ENCODE results near the gene IL1F10. TPM values are rescaled to one million over a fixed set of nuclear protein-coding genes. Genes with fewer than 3 reads are reported as not detected.

The IL1F10 gene
- total and polyA plus RNA-seq, 2 experiments from 2014 or later: not detected

DNA sequence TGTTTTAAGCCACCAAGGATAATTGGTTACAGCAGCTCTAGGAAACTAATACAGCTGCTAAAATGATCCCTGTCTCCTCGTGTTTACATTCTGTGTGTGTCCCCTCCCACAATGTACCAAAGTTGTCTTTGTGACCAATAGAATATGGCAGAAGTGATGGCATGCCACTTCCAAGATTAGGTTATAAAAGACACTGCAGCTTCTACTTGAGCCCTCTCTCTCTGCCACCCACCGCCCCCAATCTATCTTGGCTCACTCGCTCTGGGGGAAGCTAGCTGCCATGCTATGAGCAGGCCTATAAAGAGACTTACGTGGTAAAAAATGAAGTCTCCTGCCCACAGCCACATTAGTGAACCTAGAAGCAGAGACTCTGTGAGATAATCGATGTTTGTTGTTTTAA lies 3.5 kb upstream of the IL1F10 start:
- Histone ChIP-seq H3K36me3 (no peaks in the 10 kb centered on the region), H3K27me3 (no peaks in the 10 kb centered on the region), H3K9me3 (ENCODE audit: low read depth) (no peaks in the 10 kb centered on the region), H3K4me3 (no peak overlapping the region), H3K4me1 (ENCODE audit: low read depth) (no peaks in the 10 kb centered on the region), H3K27ac (no peak overlapping the region)
- TF ChIP-seq, protein P1, sequence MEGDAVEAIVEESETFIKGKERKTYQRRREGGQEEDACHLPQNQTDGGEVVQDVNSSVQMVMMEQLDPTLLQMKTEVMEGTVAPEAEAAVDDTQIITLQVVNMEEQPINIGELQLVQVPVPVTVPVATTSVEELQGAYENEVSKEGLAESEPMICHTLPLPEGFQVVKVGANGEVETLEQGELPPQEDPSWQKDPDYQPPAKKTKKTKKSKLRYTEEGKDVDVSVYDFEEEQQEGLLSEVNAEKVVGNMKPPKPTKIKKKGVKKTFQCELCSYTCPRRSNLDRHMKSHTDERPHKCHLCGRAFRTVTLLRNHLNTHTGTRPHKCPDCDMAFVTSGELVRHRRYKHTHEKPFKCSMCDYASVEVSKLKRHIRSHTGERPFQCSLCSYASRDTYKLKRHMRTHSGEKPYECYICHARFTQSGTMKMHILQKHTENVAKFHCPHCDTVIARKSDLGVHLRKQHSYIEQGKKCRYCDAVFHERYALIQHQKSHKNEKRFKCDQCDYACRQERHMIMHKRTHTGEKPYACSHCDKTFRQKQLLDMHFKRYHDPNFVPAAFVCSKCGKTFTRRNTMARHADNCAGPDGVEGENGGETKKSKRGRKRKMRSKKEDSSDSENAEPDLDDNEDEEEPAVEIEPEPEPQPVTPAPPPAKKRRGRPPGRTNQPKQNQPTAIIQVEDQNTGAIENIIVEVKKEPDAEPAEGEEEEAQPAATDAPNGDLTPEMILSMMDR (IDR thresholded peaks at IDR 0.05; ENCODE audit: low read depth, low read length): no peak
- no peak for DNase-seq (ENCODE audit: low read depth in 1 of 2, low spot score in 1 of 2)

DNA sequence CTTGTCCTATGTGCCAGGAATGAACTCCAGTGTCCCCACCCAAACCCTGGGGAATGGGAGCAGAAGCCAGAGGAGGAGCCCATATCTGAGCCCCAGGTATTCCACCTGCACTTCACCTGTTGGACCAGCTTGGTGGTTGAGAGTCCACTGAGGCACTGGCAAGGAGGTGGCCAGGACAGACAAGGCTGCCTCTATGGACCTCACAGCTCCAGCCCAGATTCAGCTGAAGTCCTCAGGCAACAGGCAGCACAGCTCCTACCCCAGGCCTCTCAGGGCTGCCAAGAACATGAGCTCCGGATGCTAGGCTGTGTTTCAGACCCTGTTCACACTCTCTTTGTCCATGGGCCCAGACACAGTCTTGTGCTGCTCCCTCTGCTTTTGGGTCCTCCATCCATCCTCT lies 2.9 kb upstream of the IL1F10 start:
- Histone ChIP-seq H3K4me1 (ENCODE audit: low read depth) (no peaks in the 10 kb centered on the region), H3K9me3 (ENCODE audit: low read depth) (no peaks in the 10 kb centered on the region), H3K4me3 (no peak overlapping the region), H3K36me3 (no peaks in the 10 kb centered on the region), H3K27me3 (no peaks in the 10 kb centered on the region), H3K27ac (no peak overlapping the region)
- DNase-seq (ENCODE audit: low read depth in 1 of 2, low spot score in 1 of 2): no peak
- TF ChIP-seq, protein P1 (IDR thresholded peaks at IDR 0.05; ENCODE audit: low read depth, low read length): no peak

DNA sequence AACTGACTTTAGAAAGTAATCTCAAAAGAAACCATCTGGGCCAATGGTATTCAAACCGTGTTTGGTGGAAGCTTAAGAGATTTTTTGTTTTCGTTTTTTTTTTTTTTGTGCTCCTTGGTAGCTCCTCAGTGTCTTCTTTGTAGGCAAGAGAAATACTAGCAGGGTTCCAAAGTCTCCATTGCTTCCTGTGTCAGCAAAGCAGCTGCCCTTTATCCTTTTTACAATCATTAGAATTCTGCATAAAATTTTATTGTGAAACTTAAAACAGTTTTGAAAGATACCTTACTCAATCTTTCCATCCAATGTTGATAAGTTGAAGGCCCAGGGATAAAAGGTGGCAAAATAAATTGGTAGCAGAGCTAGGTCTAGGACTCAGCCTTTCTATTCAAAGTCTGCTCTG lies 479 bp downstream of the IL1F10 start:
- H3K4me1 ChIP-seq (ENCODE audit: low read depth): no peaks in the 10 kb centered on the region

DNA sequence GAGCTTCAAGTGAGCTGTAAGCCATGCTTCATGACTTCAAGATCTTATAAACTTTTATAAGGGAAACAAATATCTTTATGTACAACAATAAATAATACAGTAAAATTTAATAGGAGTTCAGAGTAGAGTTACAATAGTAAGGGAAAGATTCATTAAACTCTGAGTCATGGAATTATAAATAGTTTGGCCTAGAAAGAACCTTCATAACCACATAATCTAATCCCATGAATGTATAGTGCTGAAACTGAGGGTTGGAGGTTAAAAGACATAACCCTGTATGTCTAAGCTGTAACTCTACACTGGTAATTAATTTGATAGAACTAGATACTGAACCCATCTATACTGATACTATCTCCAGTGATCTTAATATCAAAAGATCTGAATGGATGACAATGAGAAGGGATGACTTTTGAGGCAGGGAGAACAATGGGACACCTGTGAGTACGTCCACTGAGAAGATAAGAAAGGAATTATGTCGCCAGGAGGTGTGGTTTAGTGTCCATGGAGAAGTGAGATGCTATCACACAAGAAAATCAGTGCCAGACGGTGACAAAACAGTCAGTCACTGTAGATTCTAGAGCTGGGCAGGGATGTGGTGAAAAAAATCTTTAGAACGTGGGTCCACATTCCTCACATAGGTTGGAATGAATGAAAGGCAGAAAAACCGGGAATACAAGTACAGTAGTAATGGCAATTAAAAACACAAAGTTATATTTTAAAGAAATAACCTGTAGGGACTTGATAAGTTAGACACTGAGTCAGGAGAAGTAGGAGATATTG lies 1.1 kb downstream of the IL1F10 start:
- no peak overlapping the region for H3K4me3 ChIP-seq
- no peak overlapping the region for H3K27ac ChIP-seq
- no peak for DNase-seq (ENCODE audit: low read depth in 1 of 2, low spot score in 1 of 2)
- H3K36me3 ChIP-seq: no peaks in the 10 kb centered on the region
- TF ChIP-seq, protein P1 (IDR thresholded peaks at IDR 0.05; ENCODE audit: low read depth, low read length): no peak
- no peaks in the 10 kb centered on the region for H3K4me1 ChIP-seq (ENCODE audit: low read depth)
- H3K9me3 ChIP-seq (ENCODE audit: low read depth): no peaks in the 10 kb centered on the region
- H3K27me3 ChIP-seq: no peaks in the 10 kb centered on the region

More for the DNA sequence above, 479 bp downstream of the IL1F10 start:
- no peaks in the 10 kb centered on the region for H3K27me3 ChIP-seq
- H3K36me3 ChIP-seq: no peaks in the 10 kb centered on the region
- H3K9me3 ChIP-seq (ENCODE audit: low read depth): no peaks in the 10 kb centered on the region
- DNase-seq (ENCODE audit: low read depth in 1 of 2, low spot score in 1 of 2): no peak
- TF ChIP-seq, protein P1 (IDR thresholded peaks at IDR 0.05; ENCODE audit: low read depth, low read length): no peak
- H3K4me3 ChIP-seq: no peak overlapping the region
- H3K27ac ChIP-seq: no peak overlapping the region

DNA sequence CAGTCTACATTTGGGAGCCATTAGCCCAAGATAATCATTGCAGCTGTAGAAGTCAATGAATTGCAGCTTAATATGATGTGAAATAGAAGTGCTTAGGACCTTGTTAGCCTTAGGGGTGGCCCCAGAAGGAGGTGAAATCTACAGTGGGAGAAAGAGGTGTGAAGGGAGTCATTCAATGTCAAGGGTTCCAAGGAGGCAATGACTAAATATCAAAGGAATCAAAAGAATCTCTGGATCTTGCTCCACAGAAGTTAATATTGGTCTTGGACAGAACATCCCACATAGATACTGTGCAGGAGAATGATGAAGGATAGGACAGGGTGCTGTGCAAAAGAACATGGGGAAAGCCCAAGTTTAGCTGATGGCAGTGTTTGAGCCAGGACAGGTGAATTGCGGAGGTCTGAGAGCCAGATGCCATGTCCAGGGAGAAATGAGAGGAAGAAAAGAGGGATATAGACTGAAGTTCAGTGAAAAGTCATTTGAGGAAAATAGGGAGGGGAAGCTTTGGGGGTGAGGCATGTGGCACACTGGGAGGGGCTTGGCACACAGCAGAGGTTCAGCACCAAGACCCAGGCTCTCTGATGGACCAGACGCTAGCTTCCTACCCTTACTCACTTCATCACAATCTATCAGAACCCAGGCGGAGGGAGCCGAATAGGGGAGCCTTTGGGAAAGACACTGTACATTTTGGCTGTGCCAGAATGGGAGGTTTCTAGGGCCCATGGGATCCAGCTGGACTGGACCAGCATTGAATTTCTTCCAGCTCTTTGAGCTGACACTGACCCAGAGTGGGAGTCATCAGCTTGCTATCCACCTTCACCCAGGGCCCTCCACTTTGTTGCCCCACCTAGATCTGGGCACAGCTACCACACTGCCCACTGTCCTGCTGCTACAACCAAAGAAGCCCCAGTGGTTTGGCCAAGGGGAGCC lies 2.2 kb downstream of the IL1F10 start:
- TF ChIP-seq, protein P1 (IDR thresholded peaks at IDR 0.05; ENCODE audit: low read depth, low read length): no peak
- H3K27ac ChIP-seq: no peak overlapping the region
- H3K36me3 ChIP-seq: no peaks in the 10 kb centered on the region

More for the DNA sequence above, 2.2 kb downstream of the IL1F10 start:
- Histone ChIP-seq H3K4me3 (no peak overlapping the region), H3K4me1 (ENCODE audit: low read depth) (no peaks in the 10 kb centered on the region), H3K9me3 (ENCODE audit: low read depth) (no peaks in the 10 kb centered on the region), H3K27me3 (no peaks in the 10 kb centered on the region)
- DNase-seq (ENCODE audit: low read depth in 1 of 2, low spot score in 1 of 2): no peak

All from cardiac muscle cell (in vitro differentiated cells and primary cell).